Type B pancreatic cell (in vitro differentiated cells): ENCODE results near the gene DYRK1A. TPM values are rescaled to one million over a fixed set of nuclear protein-coding genes. Genes with fewer than 3 reads are reported as not detected.
A peak's percentile ranks its signal among the peaks of the same experiment; 100 is the strongest.

ENCODE experiments used
- DNase-seq: peaks from one replicate; pipeline ENCODE4 v3.0.0; 2021; ENCODE audit warnings: mixed read lengths; ENCODE audit not compliant: unreplicated experiment; ENCODE audit errors: extremely low spot score
- H3K27ac Mint-ChIP-seq: 2 replicates; pipeline ENCODE4 v1.8.0; 2021; ENCODE audit warnings: mild to moderate bottlenecking, mixed read lengths
- H3K27me3 Mint-ChIP-seq: 2 replicates; pipeline ENCODE4 v1.8.0; 2021; ENCODE audit warnings: mixed read lengths
- H3K36me3 Mint-ChIP-seq: 2 replicates; pipeline ENCODE4 v1.8.0; 2021; ENCODE audit warnings: mixed read lengths
- H3K4me1 Mint-ChIP-seq: one replicate; pipeline ENCODE4 v1.8.0; 2021; ENCODE audit warnings: mixed read lengths; ENCODE audit not compliant: unreplicated experiment
- H3K4me3 Mint-ChIP-seq: 2 replicates; pipeline ENCODE4 v1.8.0; 2021; ENCODE audit warnings: mild to moderate bottlenecking, mixed read lengths
- H3K9me3 Mint-ChIP-seq: 2 replicates; pipeline ENCODE4 v1.8.0; 2021; ENCODE audit warnings: mixed read lengths
- total RNA-seq: library from RNA; stranded (reverse); gene quantifications from 2 replicates; pipeline ENCODE4 v1.2.1, GENCODE V29; 2021; ENCODE audit warnings: low replicate concordance
- TF ChIP-seq, protein P1 (sequence below): fragments of 200-600 bp; sonication (generic); conservative IDR thresholded peaks from 2 replicates; pipeline ENCODE4 v1.5.0; 2021; ENCODE audit warnings: antibody characterized with exemption, mild to moderate bottlenecking

Gene DYRK1A
- total RNA-seq, 1 donor from 2014 or later = 70.6 TPM

DNA sequence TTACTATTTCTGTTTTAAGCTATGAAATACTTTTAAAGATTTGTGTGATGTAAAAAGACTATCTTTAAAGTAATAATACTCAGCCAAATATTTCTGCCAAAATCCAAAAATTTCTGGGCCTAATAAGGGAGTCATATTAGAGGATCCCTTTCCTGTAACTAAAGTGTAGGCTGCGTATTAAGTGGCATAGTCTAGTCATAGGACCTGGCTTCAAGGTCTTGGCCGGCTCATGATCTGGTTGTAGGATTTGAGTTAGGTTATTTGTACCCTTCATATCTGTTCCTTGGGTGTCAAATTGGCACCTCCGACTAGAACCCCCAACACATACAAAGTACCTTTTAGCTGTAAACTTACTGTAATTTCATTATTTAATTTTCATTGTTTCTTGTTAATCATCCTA is 107.8 kb downstream of the DYRK1A start:
- no peaks in the 10 kb centered on the region for H3K9me3 Mint-ChIP-seq
- TF ChIP-seq, protein P1, sequence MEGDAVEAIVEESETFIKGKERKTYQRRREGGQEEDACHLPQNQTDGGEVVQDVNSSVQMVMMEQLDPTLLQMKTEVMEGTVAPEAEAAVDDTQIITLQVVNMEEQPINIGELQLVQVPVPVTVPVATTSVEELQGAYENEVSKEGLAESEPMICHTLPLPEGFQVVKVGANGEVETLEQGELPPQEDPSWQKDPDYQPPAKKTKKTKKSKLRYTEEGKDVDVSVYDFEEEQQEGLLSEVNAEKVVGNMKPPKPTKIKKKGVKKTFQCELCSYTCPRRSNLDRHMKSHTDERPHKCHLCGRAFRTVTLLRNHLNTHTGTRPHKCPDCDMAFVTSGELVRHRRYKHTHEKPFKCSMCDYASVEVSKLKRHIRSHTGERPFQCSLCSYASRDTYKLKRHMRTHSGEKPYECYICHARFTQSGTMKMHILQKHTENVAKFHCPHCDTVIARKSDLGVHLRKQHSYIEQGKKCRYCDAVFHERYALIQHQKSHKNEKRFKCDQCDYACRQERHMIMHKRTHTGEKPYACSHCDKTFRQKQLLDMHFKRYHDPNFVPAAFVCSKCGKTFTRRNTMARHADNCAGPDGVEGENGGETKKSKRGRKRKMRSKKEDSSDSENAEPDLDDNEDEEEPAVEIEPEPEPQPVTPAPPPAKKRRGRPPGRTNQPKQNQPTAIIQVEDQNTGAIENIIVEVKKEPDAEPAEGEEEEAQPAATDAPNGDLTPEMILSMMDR = no peak
- H3K27ac Mint-ChIP-seq = no peak overlapping the region
- H3K36me3 Mint-ChIP-seq = peaks cover 20% of the 10 kb centered on the region
- DNase-seq = no peak
- no peaks in the 10 kb centered on the region for H3K27me3 Mint-ChIP-seq
- no peak overlapping the region for H3K4me3 Mint-ChIP-seq
- peaks cover 20% of the 10 kb centered on the region for H3K4me1 Mint-ChIP-seq

DNA sequence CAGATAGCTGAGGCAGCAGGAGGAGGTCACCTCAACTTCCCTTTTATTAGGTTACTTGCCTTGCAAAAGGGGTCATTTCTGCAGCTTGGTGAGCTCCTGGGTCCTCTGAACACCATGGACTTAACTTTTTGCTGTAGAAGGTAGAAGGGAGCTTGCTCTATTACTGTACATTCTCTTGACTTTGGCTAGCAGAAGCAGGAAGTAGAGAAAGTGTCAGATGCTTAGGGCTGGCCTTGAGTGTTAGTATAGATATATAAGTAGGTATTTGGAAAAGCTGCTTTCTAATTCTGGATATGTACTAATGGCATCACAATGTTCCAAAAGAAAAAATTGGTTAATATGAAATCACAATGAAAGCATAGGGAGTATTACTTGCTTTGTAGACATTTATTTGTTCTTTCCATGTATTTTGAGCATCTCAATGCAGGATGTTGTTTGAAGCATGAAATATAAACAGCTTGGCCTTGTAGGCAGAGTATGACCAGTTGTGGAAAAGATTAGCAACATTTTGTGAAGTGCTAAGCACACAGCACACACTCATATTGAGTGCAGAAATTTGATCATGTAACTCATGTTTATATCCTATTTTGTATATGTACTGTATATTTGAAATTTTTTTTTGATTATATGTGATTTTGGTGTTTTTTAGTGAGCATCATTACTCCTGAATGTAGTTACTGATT is 108.8 kb downstream of the DYRK1A start:
- DNase-seq = no peak
- Mint-ChIP-seq H3K27me3 (no peaks in the 10 kb centered on the region), H3K4me1 (peaks cover 20% of the 10 kb centered on the region), H3K27ac (no peak overlapping the region), H3K9me3 (no peaks in the 10 kb centered on the region), H3K4me3 (no peak overlapping the region), H3K36me3 (peaks cover 18% of the 10 kb centered on the region)
- TF ChIP-seq, protein P1 = no peak

DNA sequence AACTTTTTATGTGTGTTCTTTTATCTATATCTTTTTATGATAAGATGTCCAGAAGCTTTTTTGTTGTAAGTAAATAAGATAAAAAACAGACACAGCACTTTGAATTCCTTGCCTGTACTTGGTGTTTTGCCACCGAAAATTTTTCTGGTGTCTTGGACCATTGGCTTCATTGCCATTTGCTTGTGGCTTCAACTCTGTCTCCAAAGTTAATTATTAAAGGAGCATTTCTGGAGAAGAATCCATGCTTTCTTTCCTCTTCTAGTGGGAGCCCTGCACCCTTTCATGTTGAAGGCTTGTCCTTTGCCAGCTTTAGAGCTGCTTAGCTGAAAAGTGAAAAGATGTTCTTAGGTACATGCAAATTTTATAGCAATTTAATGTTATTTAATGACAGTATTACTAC is 112.2 kb downstream of the DYRK1A start:
- H3K27me3 Mint-ChIP-seq = no peaks in the 10 kb centered on the region
- H3K4me3 Mint-ChIP-seq = no peak overlapping the region
- TF ChIP-seq, protein P1 = no peak
- peaks cover 22% of the 10 kb centered on the region for H3K36me3 Mint-ChIP-seq
- no peak for DNase-seq
- H3K9me3 Mint-ChIP-seq = no peaks in the 10 kb centered on the region
- H3K27ac Mint-ChIP-seq = no peak overlapping the region
- H3K4me1 Mint-ChIP-seq = peaks cover 20% of the 10 kb centered on the region

DNA sequence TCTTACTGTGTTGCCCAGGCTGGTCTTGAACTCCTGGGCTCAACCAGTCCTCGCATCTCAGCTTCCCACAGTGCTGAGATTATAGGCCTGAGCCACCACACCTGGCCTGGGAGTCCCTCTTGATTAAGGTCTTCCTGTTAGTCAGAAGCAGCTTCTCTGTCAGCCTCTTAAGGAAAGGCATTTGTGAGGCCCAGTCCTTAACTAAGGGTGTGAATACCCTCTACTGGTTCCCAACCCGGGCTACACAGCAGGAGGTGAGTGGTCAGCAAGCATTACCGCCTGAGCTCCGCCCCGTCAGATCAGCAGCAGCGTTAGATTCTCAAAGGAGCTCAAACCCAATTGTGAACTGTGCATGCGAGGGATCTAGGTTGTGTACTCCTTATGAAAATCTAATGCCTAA is 117.2 kb downstream of the DYRK1A start:
- H3K27ac Mint-ChIP-seq = no peak overlapping the region
- TF ChIP-seq, protein P1 = no peak
- H3K4me3 Mint-ChIP-seq = no peak overlapping the region
- no peak for DNase-seq
- H3K4me1 Mint-ChIP-seq = no peaks in the 10 kb centered on the region
- no peaks in the 10 kb centered on the region for H3K27me3 Mint-ChIP-seq
- peaks cover 44% of the 10 kb centered on the region for H3K36me3 Mint-ChIP-seq
- no peaks in the 10 kb centered on the region for H3K9me3 Mint-ChIP-seq

DNA sequence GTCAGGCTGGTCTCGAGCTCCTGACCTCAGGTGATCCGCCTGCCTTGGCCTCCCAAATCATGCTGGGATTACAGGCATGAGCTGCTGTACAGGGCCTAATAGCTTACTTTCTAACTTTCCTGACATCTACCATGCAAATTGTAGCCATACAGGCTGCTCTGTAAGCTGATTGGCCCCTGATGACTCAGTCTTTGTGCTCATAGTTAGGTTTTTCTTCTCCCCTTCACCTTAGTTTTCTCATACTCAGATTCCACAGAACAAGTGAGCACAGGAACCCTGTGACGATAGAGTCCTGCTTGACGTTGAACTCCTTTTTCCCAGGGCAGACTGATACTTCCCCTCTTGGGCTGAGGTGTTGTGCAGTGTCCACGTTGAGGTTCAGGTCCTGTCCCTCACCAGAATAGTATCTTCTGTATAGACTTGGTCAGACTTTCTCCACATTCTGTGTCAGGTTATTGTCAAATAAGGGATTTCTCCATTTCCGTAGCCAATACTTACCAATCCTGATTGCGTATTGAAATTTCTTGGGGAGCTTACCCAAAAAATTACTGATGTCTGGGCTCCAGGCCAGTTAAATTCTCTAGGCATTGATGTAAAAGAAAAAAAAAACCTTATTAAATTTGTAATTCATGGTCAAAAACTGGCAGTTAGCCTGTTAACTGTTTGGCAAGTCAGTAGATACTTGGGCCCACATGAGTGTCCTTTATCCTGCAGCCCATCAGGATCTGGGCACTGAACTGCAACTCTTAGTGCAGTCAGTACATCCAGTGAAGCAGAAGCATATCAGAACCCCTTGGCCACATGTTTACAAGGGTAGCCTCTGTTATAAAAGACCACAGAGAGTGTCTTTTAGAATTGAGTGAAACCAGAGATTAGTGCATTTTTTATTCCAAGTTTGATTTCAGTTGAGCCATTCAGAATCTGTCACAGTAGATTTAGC is 118.2 kb downstream of the DYRK1A start:
- peaks cover 46% of the 10 kb centered on the region for H3K36me3 Mint-ChIP-seq

More for the DNA sequence above, 118.2 kb downstream of the DYRK1A start:
- Mint-ChIP-seq H3K9me3 (no peaks in the 10 kb centered on the region), H3K27ac (peak overlapping the region; percentile 52), H3K27me3 (no peaks in the 10 kb centered on the region), H3K4me3 (no peak overlapping the region), H3K4me1 (no peaks in the 10 kb centered on the region)
- no peak for DNase-seq
- TF ChIP-seq, protein P1 = no peak
